D721Med (cell line): ENCODE results near the gene MNT.

Experiments
- DNase-seq: peaks from one replicate; pipeline ENCODE4 v3.0.0; 2011; ENCODE audit warnings: low spot score; ENCODE audit not compliant: insufficient read length
- FAIRE-seq: peaks from 2 replicates; lab custom pipeline; 2011; peaks lifted over from hg19 to GRCh38; lab: Jason Lieb, UNC
- CTCF ChIP-seq: IDR thresholded peaks from 2 replicates; pipeline ENCODE4 v1.5.1; 2012; ENCODE audit warnings: mild to moderate bottlenecking, control low read depth; ENCODE audit not compliant: insufficient read depth; ENCODE audit errors: missing control alignments

The MNT gene

GRCh38 chr17:2371183-2372130 is 29.4 kb downstream of the MNT start:
- FAIRE-seq = no peak
- DNase-seq = no peak
- no peak for TF ChIP-seq CTCF

GRCh38 chr17:2370211-2370589 is 30.7 kb downstream of the MNT start:
- no peak for TF ChIP-seq CTCF
- FAIRE-seq (no peak), DNase-seq (no peak)

- no peak for FAIRE-seq
- no peak for TF ChIP-seq CTCF
- DNase-seq = no peak
Measured at GRCh38 chr17:2369551-2370210, 31.2 kb downstream of the MNT start.

GRCh38 chr17:2369039-2369438 is 31.8 kb downstream of the MNT start:
- FAIRE-seq (no peak), DNase-seq (no peak)
- no peak for TF ChIP-seq CTCF

- FAIRE-seq (no peak), DNase-seq (no peak)
- no peak for TF ChIP-seq CTCF
Measured at GRCh38 chr17:2368359-2368758, 32.5 kb downstream of the MNT start.

- FAIRE-seq = no peak
- no peak for DNase-seq
Measured at GRCh38 chr17:2366747-2367494, 33.9 kb downstream of the MNT start.

More at GRCh38 chr17:2366747-2367494, 33.9 kb downstream of the MNT start:
- TF ChIP-seq CTCF = no peak
